Mucosa of gallbladder (tissue), 1 donor: ENCODE measurements around the gene CHKA. TPM values are rescaled to one million over a fixed set of nuclear protein-coding genes. Genes with fewer than 3 reads are reported as not detected.

Experiments used
- DNase-seq: peaks from one replicate; pipeline ENCODE4 v3.0.0-alpha.2; 2020; ENCODE audit warnings: low spot score
- total RNA-seq: library from RNA; stranded (reverse); gene quantifications from one replicate; pipeline ENCODE4 v1.2.1, GENCODE V29; 2021
- donor health status: DM: no; HTN: no; CAD: no.

Gene CHKA
- total RNA-seq, 1 donor from 2014 or later, result 61.4 TPM

- no peak for DNase-seq
Measured at GRCh38 chr11:68032997-68033707, 88.0 kb downstream of the CHKA start.

DNA sequence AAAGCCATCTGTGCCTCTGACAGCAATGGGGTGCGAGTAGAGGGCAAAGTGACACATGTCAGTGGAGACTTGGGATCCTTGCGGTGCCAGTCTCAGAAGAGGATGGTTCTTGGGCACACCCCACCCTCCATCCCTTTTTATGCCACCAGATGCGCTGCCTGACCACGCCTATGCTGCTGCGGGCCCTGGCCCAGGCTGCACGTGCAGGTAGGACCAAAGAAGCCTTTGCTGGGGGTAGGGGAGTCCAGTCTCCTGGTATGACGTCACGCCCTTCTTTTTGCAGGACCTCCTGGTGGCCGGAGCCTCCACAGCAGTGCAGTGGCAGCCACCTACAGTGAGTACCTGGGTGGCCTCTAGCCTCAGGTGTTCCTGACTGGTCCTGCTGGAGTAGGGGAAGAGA, 89.2 kb downstream of the CHKA start:
- DNase-seq, result no peak

- DNase-seq, result no peak
Measured at GRCh38 chr11:68031144-68031464, 90.1 kb downstream of the CHKA start.

- DNase-seq, result peak; percentile 98
Measured at GRCh38 chr11:68030318-68031143, 90.7 kb downstream of the CHKA start, which contains the start of gene NDUFS8. Gene NDUFS8 (plus strand): TSS chr11:68030681. CDS start chr11:68032152, 1,471 bp downstream.

DNA sequence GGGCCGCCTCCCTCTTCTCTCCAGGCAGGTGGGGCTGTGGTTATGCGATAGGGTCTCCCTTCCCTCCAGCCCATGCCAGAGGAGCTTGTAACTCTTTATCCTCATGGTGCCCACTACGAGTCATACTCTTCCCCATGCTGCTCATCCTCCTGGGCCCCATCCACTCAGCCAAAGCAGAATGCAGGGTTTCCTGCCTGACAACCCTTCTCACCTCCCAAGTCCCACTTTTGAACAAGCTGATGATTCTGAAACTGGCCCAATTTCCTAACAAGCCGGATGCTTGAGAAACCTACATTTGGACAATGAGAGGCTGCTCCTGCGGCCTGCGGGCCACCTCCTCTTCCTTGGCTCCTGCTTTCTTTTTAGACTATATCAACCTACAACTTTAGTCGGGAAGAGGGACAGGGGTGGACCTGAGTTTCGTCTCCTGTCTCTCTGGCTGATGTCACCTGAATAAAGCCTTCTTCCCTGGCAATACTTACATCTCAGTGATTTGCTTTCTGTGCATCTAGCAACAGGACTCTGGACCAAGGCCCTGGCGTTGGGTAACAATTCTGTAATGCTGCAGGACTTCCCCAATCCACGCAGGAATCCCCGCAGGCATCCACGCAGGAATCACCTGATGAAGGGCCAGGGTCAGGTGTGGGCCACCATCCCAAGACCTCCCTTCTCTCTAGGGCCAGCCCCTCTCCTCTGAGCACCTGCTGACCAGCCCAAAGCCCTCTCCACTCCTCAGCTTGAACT, 92.2 kb downstream of the CHKA start:
- no peak for DNase-seq

DNA sequence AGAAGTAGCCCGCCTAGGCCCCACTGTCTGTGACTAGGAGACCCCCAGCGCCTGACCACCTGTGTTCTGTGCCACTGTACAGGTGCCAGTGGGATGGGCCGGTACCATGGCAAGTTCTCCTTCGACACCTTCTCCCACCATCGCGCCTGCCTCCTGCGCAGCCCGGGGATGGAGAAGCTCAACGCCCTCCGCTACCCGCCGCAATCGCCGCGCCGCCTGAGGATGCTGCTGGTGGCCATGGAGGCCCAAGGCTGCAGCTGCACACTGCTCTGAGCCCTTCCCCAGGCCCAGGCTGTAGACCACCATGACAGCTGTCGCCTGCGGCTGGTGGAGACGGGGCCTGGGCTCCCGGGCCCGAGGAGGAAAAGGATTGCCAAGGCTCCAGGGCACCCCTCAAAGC, 93.5 kb downstream of the CHKA start:
- no peak for DNase-seq

GRCh38 chr11:68026391-68027105, 94.6 kb downstream of the CHKA start:
- no peak for DNase-seq

- no peak for DNase-seq
Measured at GRCh38 chr11:68025047-68025446, 96.1 kb downstream of the CHKA start.

DNA sequence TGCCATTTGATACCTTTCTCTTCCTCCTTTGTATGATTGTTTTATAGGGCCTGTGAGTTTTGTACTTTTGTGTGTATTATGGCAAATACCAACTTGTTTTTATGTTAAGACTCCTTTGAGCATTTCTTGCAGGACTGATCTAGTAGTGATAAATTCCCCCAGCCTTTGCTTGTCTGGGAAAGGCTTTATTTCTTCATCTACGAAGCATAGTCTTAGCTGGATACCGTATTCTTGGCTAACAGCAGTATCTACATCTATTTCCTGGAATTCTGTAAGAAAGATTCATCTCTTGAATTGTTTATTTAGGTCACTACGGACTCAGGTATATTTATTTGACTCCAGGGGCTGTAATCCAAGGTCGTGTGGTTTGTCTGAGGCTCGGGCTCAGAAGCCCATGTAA, 96.7 kb downstream of the CHKA start:
- DNase-seq, result no peak

GRCh38 chr11:68022531-68022930, 98.7 kb downstream of the CHKA start:
- DNase-seq, result no peak

DNA sequence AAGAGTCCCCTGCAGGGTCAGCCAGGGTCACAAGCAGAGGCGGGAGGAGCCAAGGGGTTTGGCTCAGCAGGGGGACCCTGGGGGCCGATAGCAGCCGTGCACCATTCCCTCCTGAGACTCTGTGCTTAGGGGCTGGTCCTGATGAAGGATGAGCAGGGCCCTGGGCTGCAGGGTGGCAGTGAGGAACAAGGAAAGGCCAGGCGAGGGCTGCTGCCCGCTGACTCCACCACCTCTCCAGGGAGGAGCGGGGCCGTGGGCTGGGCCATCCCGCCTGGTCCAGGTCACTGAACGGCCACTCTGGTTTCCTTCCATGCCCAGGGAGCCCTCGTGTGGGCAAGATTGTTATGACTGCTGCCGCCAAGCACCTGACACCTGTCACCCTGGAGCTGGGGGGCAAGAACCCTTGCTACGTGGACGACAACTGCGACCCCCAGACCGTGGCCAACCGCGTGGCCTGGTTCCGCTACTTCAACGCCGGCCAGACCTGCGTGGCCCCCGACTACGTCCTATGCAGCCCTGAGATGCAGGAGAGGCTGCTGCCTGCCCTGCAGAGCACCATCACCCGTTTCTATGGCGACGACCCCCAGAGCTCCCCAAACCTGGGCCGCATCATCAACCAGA, 99.9 kb downstream of the CHKA start:
- DNase-seq, result no peak

DNA sequence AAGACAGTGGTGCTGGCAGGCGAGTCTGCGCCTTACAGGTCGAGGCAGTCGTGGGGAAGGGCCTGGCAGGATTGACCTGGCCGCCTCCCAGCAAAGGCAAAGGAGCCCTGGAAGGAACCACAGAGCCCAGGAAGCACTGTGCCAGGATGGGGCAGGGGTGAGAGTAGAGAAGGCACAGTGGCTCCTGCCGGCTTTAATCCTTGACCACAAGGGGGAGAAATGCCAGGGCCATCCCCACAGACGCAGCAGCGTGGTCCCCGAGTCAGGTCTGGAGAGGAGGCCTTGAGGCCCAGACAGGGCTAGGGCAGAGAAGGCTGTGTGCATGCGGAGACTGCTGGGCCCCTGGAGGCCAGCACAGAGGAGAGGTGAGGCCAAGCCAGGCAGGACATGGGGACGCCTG, 100.6 kb downstream of the CHKA start:
- no peak for DNase-seq

- no peak for DNase-seq
Measured at GRCh38 chr11:68019486-68019885, 101.7 kb downstream of the CHKA start.

DNA sequence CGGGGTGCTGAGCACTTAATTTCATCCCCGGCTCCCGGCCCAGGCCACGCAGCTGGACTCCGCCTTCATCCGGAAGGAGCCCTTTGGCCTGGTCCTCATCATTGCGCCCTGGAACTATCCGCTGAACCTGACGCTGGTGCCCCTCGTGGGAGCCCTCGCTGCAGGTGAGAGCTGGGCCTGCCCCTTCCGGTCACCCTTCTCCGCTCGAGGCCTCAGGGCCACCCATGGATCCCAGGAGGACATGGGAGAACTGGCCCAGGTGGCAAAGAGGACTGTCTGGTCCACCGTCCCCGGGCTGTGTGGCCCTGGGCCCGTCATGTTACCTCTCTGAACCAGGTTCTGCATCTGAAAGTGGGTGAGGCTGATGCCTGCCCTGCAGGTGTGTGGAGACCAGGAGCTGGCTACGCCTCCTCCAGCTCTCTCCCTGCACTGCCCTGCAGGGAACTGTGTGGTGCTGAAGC, 102.4 kb downstream of the CHKA start:
- DNase-seq, result no peak

GRCh38 chr11:68017980-68018729, 103.0 kb downstream of the CHKA start:
- no peak for DNase-seq

GRCh38 chr11:68016904-68017817, 104.0 kb downstream of the CHKA start:
- DNase-seq, result no peak

DNA sequence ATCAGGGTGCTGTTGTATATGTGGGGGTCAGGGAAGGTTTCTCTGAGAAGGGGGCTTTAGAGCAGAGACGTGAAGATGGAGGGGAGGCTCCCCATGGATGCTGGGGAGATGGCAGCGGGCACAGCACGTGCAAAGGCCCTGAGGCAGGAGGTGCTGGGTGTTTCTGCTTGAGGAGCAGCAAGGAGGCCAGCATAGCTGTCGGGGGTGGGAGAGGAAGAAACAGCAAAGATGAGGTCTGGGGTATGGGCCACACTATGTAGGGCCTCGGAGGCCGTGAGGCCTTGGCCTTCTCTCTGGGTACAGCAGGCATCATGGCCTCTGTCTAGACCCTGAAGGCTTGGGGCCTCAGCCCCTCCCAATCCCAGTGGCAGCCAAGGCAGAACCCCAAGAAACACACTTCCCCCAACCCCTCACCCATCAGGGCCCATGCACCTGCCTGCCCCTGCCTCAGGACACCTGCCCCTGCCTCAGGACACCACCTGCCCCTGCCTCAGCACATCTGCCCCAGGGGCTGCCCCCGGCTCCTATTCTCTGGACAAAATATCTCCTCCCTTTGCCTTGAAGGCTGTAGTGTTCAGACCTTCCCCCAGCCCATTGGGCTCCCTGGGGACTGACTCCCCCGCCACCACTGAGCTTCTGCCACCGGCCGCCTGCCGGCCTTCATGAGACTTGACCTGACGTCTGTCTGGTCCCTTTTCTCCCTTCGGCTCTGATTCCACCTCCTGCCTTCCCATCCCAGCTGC, 104.9 kb downstream of the CHKA start:
- DNase-seq, result no peak

DNA sequence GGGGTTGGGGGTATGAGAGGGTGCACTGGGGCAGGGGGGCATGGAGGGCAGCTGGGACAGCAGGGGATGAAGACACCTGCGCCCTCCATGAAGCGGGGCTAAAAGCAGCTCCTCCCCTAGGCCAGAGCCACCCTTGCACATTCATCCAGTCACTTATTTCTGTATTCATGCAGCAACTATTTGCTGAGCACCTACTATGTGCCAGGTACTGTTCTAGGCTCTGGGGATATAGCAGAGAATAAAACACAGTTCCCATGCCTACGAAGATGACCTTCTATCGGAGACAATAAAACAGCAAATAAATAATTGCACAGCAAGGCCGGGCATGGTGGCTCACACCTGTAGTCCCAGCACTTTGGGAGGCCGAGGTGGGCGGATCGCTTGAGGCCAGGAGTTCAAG, 105.7 kb downstream of the CHKA start:
- DNase-seq, result no peak

GRCh38 chr11:68014947-68015447, 106.2 kb downstream of the CHKA start:
- DNase-seq, result no peak
